ENCODE measurements around the gene ARHGAP9.
A peak's percentile ranks its signal among the peaks of the same experiment; 100 is the strongest.

ARHGAP9 gene

DNA sequence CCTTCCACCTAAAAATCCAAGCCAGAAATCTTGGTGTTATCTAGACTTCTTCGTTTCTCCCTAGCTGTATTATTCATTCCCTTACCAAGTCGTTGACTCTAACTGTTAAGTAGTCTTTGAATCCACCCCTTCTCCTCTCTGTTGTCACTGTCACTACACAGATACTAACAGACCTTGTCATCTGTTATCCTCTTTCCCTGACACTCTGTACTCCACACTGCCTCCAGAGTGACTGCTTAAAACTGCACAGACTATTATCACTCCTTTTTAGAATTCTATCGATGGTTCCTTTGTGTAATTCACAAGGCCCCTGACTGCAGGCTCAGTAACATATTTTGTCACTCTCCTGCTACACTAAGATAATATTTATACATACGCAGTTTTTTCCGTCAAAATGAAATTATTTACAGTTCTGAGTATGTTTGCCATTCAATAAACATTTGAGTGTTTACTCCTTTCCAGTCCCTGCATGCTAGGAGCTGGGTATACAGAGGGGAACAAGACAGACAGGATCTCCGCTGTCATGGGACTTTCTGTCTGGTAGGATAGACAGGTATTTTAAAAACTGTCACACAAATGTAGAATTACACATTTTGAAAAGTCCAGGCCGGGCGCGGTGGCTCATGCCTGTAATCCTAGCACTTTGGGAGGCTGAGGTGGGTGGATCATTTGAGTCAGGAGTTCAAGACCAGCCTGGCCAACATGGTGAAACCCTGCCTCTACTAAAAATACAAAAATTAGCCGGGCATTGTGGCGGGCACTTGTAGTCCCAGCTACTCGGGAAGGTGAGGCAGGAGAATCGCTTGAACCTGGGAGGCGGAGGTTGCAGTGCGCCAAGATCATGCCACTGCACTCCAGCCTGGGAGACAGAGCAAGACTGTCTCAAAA, 12.0 kb upstream of the ARHGAP9 start:
- peak; percentile 58 to 68 for DNase-seq
- TF ChIP-seq GATA1 (IDR thresholded peaks at IDR 0.05; ENCODE audit: low read depth, low read length) (no peak), POLR2A (IDR thresholded peaks at IDR 0.05; ENCODE audit: low read length) (no peak)

DNA sequence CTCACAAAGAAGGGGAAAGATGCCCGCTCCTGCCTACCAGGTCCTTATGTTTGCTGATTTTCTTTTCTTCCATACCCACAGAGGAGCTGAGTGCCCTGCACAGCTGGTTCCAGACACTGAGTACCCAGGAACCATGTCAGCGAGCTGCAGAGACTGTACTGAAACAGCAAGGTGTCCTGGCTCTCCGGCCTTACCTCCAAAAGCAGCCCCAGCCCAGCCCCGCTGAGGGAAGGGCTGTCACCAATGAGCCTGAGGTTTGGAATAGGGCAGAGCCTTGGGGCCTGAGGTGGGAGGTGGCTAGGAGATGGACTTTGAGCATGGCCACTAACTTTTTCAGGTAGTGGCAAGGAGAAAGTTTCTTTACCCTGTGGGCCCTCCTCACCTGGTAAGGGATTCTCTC, 10.5 kb upstream of the ARHGAP9 start:
- no peak for TF ChIP-seq POLR2A (IDR thresholded peaks at IDR 0.05; ENCODE audit: low read length)
- no peak for TF ChIP-seq GATA1 (IDR thresholded peaks at IDR 0.05; ENCODE audit: low read depth, low read length)
- DNase-seq, result no peak

DNA sequence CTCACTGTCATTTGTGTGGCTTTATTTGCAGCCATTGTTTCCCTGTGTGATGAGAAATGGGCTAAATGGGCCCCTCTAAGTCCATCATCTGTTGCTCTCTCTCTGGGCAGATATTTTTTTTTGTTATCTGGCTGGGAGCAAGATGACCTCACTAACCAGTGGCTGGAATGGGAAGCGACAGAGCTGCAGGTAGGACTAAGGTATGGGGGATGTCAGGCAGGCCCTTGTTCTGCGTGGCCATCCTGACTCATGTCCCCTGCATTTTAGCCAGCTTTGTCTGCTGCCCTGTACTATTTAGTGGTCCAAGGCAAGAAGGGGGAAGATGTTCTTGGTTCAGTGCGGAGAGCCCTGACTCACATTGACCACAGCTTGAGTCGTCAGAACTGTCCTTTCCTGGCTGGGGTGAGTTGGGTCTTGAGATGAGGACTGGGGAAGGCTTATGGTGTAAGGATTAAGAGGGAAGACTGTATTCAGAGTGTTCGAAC, 9.5 kb upstream of the ARHGAP9 start:
- no peak for DNase-seq
- no peak for TF ChIP-seq GATA1 (IDR thresholded peaks at IDR 0.05; ENCODE audit: low read depth, low read length)
- TF ChIP-seq POLR2A (IDR thresholded peaks at IDR 0.05; ENCODE audit: low read length), result no peak

DNA sequence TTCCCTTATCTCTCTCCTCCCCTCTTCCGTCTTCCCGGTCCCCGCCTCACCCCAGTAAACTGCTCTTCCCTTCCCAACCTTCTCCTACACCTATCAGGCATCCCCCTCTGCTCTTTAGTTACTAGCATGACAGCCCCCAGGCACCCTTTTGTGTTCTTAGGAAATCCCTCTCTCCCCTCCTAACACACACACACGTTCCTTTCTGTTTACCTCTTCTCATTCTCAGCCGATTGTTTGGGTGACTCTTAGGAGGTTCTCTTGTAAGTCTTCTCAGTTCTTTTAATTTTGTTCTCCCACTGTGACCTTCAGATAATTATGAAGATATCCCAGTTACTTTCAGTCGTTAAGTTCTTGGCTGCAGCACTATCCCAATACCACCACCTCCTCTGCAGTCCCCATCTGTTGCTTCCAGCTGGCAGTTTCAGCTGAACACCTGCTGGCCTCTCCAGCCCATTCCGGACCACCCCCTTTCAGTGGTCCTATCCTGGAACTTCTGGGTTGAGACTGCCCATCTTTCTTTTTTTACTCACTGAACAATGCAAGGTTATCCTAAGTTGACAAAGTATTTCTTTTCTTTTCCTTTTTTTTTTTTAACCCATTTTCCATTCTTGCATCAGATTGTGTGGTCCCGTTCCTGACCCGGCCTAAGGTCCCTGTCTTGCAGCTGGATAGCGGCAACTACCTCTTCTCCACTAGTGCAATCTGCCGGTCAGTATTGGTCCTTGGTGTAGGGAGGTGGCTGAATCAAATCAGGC, 8.9 kb upstream of the ARHGAP9 start:
- TF ChIP-seq POLR2A (IDR thresholded peaks at IDR 0.05; ENCODE audit: low read length), result no peak
- DNase-seq, result peak; percentile 70 to 72

DNA sequence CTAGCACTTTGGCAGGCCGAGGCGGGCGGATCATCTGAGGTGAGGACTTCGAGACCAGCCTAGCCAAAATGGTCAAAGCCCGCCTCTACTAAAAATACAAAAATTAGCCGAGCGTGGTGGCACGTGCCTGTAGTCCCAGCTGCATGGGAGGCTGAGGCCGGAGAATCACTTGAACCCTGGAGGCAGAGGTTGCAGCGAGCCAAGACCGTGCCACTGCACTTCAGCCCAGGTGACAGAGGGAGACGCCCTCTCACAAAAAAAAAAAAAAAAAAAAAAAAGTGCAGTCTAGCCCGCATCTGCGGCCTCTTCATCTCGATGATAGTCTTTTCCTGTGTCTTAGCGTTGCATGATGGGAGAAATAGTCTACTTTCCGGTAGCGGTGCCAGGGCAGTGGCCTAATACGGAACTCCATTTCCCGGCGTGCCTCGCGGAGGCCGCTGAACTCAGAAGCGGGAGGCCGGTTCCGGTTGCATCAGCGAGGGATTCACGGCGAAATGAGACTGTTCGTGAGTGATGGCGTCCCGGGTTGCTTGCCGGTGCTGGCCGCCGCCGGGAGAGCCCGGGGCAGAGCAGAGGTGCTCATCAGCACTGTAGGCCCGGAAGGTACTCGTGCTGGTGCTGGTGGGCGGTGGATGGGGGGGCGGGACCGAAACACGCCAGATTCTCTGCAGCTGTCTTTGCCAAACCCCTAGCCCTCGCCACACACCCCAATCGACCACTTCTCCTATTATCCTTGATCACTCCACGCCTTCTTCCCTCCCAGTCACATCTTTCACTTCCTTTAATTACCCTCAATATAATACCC, 8.1 kb upstream of the ARHGAP9 start, which contains the start of gene MARS1:
Gene MARS1, plus strand, starts transcription at position 472 of the 805 bp plus-strand sequence. Its CDS starts 23 bp downstream, at position 495.
- peak; percentile 93 for TF ChIP-seq POLR2A (IDR thresholded peaks at IDR 0.05; ENCODE audit: low read length)
- TF ChIP-seq GATA1 (IDR thresholded peaks at IDR 0.05; ENCODE audit: low read depth, low read length), result no peak
- DNase-seq, result peak; percentile 96 to 97

DNA sequence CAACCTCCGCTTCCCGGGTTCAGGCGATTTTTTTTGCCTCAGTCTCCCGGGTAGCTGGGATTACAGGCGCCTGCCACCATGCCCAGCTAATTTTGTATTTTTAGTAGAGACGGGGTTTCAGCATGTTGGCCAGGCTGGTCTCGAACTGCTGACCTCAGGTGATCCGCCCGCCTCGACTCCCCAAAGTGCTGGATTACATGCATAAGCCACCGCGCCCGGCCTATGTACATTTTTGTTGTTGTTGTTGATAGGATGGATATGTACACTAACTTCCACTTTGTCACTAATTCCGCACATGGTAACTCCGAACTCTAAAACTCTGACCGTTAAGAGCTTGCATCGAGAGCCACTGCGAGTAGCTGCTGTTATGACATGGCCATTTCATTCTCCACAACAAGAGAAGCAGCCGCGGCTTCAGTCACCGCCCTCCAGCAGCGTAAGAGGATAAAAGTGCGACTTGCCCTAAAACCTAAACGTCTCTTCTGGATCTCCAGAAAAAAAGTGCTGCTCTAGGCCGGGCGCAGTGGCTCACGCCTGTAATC, 7.5 kb upstream of the ARHGAP9 start:
- TF ChIP-seq POLR2A (IDR thresholded peaks at IDR 0.05; ENCODE audit: low read length), result no peak
- no peak for TF ChIP-seq GATA1 (IDR thresholded peaks at IDR 0.05; ENCODE audit: low read depth, low read length)
- no peak for DNase-seq

DNA sequence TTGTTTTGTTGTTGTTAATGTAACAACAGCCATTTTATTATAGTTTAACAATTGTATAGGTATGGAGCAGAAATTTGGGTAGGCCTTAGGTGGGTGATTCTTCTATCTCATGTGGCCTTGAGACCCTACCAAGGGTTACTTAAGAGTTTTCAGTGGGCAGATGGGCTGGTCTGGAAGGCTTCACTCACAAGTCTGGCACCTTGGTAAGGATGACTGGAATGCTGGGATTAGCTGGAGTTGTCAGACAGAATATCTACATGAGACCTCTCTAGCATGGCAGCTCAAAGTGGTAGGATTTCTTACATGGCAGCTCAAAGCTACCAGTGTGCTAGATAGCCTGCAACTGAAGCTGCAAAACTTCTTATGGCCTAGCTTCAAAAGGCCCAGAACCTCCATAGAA, 6.0 kb upstream of the ARHGAP9 start:
- no peak for DNase-seq
- TF ChIP-seq POLR2A (IDR thresholded peaks at IDR 0.05; ENCODE audit: low read length), result no peak
- no peak for TF ChIP-seq GATA1 (IDR thresholded peaks at IDR 0.05; ENCODE audit: low read depth, low read length)

DNA sequence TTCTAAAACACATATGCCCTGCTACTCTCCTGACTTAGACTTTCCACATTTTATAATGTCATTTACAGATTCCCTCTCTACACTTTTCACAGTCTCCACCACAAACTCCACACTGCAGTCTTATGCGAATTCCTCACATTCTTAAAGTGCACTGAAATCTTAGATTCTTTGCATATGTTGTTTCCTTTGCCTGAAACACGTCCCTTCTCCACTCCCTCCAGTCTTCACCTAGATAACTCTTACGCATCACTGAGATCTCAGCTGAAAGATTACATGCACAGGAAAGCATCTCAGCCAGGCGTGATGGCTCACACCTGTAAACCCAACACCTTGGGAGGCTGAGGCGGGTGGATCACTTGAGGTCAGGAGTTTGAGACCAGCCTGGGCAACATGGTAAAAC, 3.8 kb upstream of the ARHGAP9 start:
- TF ChIP-seq GATA1 (IDR thresholded peaks at IDR 0.05; ENCODE audit: low read depth, low read length), result no peak
- no peak for TF ChIP-seq POLR2A (IDR thresholded peaks at IDR 0.05; ENCODE audit: low read length)

DNA sequence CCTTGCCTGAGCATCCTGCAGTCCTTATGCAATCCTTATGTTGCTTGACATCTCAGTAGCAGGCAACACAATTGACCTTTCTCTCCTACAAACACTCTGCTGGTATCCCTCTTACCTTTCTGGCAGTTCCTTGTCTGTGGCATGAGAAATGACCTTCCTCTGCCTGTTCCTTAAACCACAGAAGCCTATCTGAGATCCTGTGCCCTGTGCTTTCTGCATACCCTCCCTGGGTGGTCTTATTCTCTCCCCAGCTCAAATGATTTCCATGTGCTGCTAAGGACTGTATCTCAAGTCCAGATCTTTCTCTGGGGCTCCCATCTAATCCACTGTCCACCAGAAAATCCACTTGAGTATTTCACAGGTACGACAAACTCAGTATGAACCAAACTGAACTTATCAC, 2.0 kb upstream of the ARHGAP9 start:
- TF ChIP-seq GATA1 (IDR thresholded peaks at IDR 0.05; ENCODE audit: low read depth, low read length) (no peak), POLR2A (IDR thresholded peaks at IDR 0.05; ENCODE audit: low read length) (no peak)
- no peak for DNase-seq

More for the DNA sequence above, 3.8 kb upstream of the ARHGAP9 start:
- DNase-seq, result no peak

DNA sequence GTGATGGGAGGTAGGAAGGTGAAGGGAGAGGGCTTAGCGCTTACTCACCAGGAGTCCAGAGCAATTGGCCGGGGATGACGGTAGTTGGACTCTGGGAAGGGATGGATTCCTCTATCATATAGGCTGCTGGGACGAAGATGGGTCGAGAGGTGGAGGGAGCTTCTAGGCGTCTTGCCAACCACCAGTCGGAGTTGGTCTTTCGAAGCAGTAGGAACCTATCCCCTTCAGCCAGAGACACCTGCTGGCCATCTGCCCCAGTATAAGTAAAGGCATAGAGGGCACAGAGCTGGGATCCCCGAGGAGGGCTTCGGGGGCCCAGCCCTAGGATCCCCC, 657 bp downstream of the ARHGAP9 start:
- TF ChIP-seq POLR2A (IDR thresholded peaks at IDR 0.05; ENCODE audit: low read length) (no peak), GATA1 (IDR thresholded peaks at IDR 0.05; ENCODE audit: low read depth, low read length) (no peak)
- DNase-seq, result no peak

DNA sequence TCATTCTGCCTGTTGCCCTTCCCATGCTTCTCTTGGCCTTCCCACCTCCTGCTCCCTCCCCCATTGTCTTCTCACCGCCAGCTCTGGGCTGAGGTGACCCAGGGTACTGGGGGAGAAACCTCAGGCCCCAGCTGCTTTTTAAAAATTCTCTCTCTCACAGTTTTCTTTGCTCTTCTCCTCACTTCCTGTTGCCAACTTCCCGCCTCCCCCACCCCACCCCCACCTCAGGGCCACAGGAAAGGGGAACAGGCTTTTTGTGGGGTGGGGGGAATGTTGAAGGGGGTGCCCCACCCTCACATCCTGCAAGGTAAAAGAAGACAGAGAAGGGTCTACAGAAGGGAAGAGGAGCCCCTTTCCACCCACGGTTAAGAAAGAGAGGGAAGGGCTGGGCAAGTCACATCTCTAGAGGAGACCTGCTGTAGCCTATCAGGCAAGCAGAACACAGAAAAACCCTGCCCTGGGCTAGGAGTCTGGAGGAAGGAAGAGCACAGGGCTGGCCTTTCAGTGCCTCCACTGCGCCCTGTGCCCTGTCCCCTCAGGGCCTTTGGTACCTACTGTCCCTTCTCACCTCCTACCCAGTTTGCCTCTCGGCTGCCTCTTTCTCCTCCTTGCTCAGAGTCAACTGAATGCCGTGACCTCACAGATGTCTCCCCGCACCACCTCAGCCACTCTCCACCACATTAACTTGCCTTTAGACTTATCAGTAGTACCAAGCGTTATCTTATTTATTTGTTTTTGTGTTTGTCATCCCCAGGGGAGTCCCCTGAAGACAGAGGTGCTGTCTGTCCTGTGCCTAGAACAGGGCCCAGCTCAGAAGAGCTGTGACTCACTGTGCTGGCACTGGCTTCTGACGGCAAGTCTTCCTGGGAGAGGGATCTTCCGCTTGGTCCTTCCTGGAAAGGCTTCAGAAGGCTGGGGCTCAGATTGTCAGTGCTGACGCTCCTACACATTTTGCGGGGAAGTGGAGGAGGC, 1.7 kb downstream of the ARHGAP9 start:
- no peak for TF ChIP-seq POLR2A (IDR thresholded peaks at IDR 0.05; ENCODE audit: low read length)
- no peak for TF ChIP-seq GATA1 (IDR thresholded peaks at IDR 0.05; ENCODE audit: low read depth, low read length)
- DNase-seq, result no peak

DNA sequence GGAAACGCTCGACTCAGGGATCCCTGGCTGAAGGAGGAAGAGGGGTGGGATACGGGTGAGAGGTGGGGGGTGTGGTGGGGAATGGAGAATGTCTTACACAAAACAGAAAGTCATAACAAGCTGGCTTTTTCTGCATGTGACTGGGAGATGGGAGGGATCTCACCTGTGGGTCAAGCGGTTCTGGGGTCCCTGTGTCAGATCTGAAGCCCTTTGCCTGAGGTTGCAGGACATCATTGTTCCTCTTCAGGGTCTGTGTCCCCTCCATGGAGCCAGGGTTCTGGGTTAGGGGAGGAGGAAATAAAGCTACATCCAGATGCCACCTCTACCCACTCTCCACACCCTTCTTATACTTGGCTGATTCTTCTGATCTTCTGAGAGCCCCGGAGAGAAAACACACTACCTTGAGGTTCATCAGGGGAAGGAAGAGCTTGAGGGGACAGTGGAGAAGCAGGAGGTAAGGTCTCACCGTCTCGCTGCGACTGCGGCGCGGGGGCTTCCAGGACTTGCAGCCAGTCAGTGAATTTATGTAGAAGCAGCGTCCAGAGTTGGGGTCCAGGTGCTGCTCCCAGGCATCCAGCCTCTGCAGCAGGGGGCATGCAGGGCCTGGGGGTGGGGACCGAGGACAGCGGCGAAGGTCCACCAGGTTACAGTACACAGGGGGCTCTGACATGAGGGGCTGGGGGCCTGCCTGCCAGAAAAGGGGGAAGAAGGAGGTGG, 2.5 kb downstream of the ARHGAP9 start:
- TF ChIP-seq POLR2A (IDR thresholded peaks at IDR 0.05; ENCODE audit: low read length) (no peak), GATA1 (IDR thresholded peaks at IDR 0.05; ENCODE audit: low read depth, low read length) (no peak)
- DNase-seq, result no peak

Data from erythroblast (primary cell).